ENCODE measurements around the gene RAB40C. TPM values are rescaled to one million over a fixed set of nuclear protein-coding genes. Genes with fewer than 3 reads are reported as not detected.
A peak's percentile ranks its signal among the peaks of the same experiment; 100 is the strongest.

RAB40C gene
- total and polyA plus RNA-seq, 2 donors (not counting 1 experiment from before 2014, with no cell fraction given) = 3.2 to 11.6 TPM

- H3K4me2 ChIP-seq (ENCODE audit: extremely low read depth, insufficient read depth, low read length) = peak within 1 kb of the TSS; percentile 97
- H4K20me1 ChIP-seq (ENCODE audit: control insufficient read depth, extremely low read depth, insufficient read depth, low read length) = no peaks in the 10 kb centered on the region
- no peaks in the 10 kb centered on the region for H3K27me3 ChIP-seq (ENCODE audit: control insufficient read depth, insufficient read depth, low read length)
- H3K4me3 ChIP-seq (replicated peaks in 1 of 4; ENCODE audit: control extremely low read depth in 1 of 4, insufficient read depth in 1 of 4, low read depth in 3 of 4, low read length in 4 of 4) = peak within 1 kb of the TSS; percentile 70 to 79 (median 72)
- no peak for TF ChIP-seq CTCF (conservative IDR thresholded peaks at IDR 0.05 in 1 of 2, IDR thresholded peaks at IDR 0.05 in 1 of 2; ENCODE audit: low read depth in 1 of 2, low read length in 2 of 2)
- no peak for TF ChIP-seq EZH2 (IDR thresholded peaks at IDR 0.05; ENCODE audit: low read length, missing control alignments)
- peaks cover 6% of the 10 kb centered on the region for H3K4me1 ChIP-seq (ENCODE audit: control insufficient read depth, extremely low read depth, insufficient read depth, low read length)
- peak; percentile 58 to 72 for DNase-seq (ENCODE audit: low read depth in 2 of 2)
- no peaks in the 10 kb centered on the region for H3K9me3 ChIP-seq (ENCODE audit: control insufficient read depth, insufficient read depth, low read depth, low read length)
- H3K79me2 ChIP-seq (ENCODE audit: control insufficient read depth, insufficient read depth, low read length) = no peaks in the 10 kb centered on the region
- peak within 1 kb of the TSS; percentile 78 for H2AFZ ChIP-seq (ENCODE audit: low read length)
- peak within 1 kb of the TSS; percentile 74 for H3K9ac ChIP-seq (ENCODE audit: insufficient read depth, low read length)
- peak within 1 kb of the TSS; percentile 61 for H3K27ac ChIP-seq (ENCODE audit: insufficient read depth, low read length)
- no peaks in the 10 kb centered on the region for H3K36me3 ChIP-seq (ENCODE audit: control insufficient read depth, insufficient read depth, low read length)
Observed at GRCh38 chr16:641326-642188, 51.7 kb downstream of the RAB40C start, which contains the start of gene MCRIP2. MCRIP2 (plus strand) TSS chr16:641828; CDS start chr16:641992, 164 bp downstream.

- Histone ChIP-seq H3K9ac (ENCODE audit: insufficient read depth, low read length) (peak overlapping the region; percentile 74), H3K79me2 (ENCODE audit: control insufficient read depth, insufficient read depth, low read length) (no peaks in the 10 kb centered on the region), H4K20me1 (ENCODE audit: control insufficient read depth, extremely low read depth, insufficient read depth, low read length) (no peaks in the 10 kb centered on the region), H3K9me3 (ENCODE audit: control insufficient read depth, insufficient read depth, low read depth, low read length) (no peaks in the 10 kb centered on the region), H3K4me2 (ENCODE audit: extremely low read depth, insufficient read depth, low read length) (peak overlapping the region; percentile 80), H3K4me1 (ENCODE audit: control insufficient read depth, extremely low read depth, insufficient read depth, low read length) (peaks cover 6% of the 10 kb centered on the region), H3K27me3 (ENCODE audit: control insufficient read depth, insufficient read depth, low read length) (no peaks in the 10 kb centered on the region), H3K27ac (ENCODE audit: insufficient read depth, low read length) (no peak overlapping the region), H3K36me3 (ENCODE audit: control insufficient read depth, insufficient read depth, low read length) (no peaks in the 10 kb centered on the region), H2AFZ (ENCODE audit: low read length) (peak overlapping the region; percentile 12), H3K4me3 (replicated peaks in 1 of 4; ENCODE audit: control extremely low read depth in 1 of 4, insufficient read depth in 1 of 4, low read depth in 3 of 4, low read length in 4 of 4) (peak overlapping the region; percentile 37 to 79 (median 61))
- peak in 1 of 2 donors; percentile 17 for DNase-seq (ENCODE audit: low read depth in 2 of 2)
- TF ChIP-seq EZH2 (IDR thresholded peaks at IDR 0.05; ENCODE audit: low read length, missing control alignments) = no peak
- TF ChIP-seq CTCF (conservative IDR thresholded peaks at IDR 0.05 in 1 of 2, IDR thresholded peaks at IDR 0.05 in 1 of 2; ENCODE audit: low read depth in 1 of 2, low read length in 2 of 2) = no peak
Observed at GRCh38 chr16:642189-643049, 52.6 kb downstream of the RAB40C start.

- Histone ChIP-seq H2AFZ (ENCODE audit: low read length) (no peak overlapping the region), H3K9me3 (ENCODE audit: control insufficient read depth, insufficient read depth, low read depth, low read length) (no peaks in the 10 kb centered on the region), H3K9ac (ENCODE audit: insufficient read depth, low read length) (no peak overlapping the region), H3K36me3 (ENCODE audit: control insufficient read depth, insufficient read depth, low read length) (no peaks in the 10 kb centered on the region), H3K79me2 (ENCODE audit: control insufficient read depth, insufficient read depth, low read length) (no peaks in the 10 kb centered on the region), H4K20me1 (ENCODE audit: control insufficient read depth, extremely low read depth, insufficient read depth, low read length) (no peaks in the 10 kb centered on the region), H3K4me3 (replicated peaks in 1 of 4; ENCODE audit: control extremely low read depth in 1 of 4, insufficient read depth in 1 of 4, low read depth in 3 of 4, low read length in 4 of 4) (peak overlapping the region in 2 of 4 experiments; percentile 71 to 79), H3K27me3 (ENCODE audit: control insufficient read depth, insufficient read depth, low read length) (no peaks in the 10 kb centered on the region), H3K4me2 (ENCODE audit: extremely low read depth, insufficient read depth, low read length) (peak overlapping the region; percentile 80), H3K4me1 (ENCODE audit: control insufficient read depth, extremely low read depth, insufficient read depth, low read length) (peaks cover 6% of the 10 kb centered on the region), H3K27ac (ENCODE audit: insufficient read depth, low read length) (no peak overlapping the region)
- no peak for TF ChIP-seq CTCF (conservative IDR thresholded peaks at IDR 0.05 in 1 of 2, IDR thresholded peaks at IDR 0.05 in 1 of 2; ENCODE audit: low read depth in 1 of 2, low read length in 2 of 2)
- TF ChIP-seq EZH2 (IDR thresholded peaks at IDR 0.05; ENCODE audit: low read length, missing control alignments) = no peak
- DNase-seq (ENCODE audit: low read depth in 2 of 2) = no peak
Observed at GRCh38 chr16:643050-643368, 53.1 kb downstream of the RAB40C start.

Data from fibroblast of lung (primary cell).